ENCODE results near the gene CFAP47. TPM values are rescaled to one million over a fixed set of nuclear protein-coding genes. Genes with fewer than 3 reads are reported as not detected.

CFAP47 gene
- total RNA-seq, 1 donor from 2014 or later, result not detected

DNA sequence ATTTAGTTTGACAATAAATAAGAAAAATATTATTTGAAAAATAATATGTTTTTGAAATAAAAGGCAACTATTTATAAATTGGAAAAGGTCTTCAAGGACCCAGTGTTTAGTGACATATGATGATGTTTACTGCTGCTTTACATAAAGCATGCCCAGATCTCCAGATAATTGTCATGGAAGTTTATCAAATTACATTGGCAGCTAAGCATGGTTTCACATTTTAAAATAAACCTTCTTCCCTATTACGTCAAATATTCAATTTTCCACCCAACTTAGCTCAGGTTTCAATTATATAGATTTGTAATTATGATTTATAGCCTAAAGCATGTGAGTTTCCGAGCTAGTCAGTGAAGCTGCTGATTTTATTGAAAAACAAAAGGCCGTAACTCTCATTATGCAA, 417.2 kb downstream of the CFAP47 start:
- H3K9me3 Mint-ChIP-seq, result no peaks in the 10 kb centered on the region
- H3K4me3 Mint-ChIP-seq, result no peak overlapping the region
- no peak overlapping the region for H3K27ac Mint-ChIP-seq
- H3K4me1 Mint-ChIP-seq (ENCODE audit: low read depth), result no peaks in the 10 kb centered on the region
- H3K36me3 Mint-ChIP-seq (ENCODE audit: low read depth), result no peaks in the 10 kb centered on the region
- no peaks in the 10 kb centered on the region for H3K27me3 Mint-ChIP-seq (ENCODE audit: insufficient read depth)
- DNase-seq (ENCODE audit: low spot score), result no peak
- intact Hi-C loops (cut with micrococcal nuclease), result no loop called here

GRCh38 chrX:36344301-36344700, 424.8 kb downstream of the CFAP47 start:
- H3K36me3 Mint-ChIP-seq (ENCODE audit: low read depth), result no peaks in the 10 kb centered on the region
- H3K4me1 Mint-ChIP-seq (ENCODE audit: low read depth), result no peaks in the 10 kb centered on the region
- DNase-seq (ENCODE audit: low spot score), result no peak
- H3K9me3 Mint-ChIP-seq, result no peaks in the 10 kb centered on the region
- H3K27ac Mint-ChIP-seq, result no peak overlapping the region
- no peak overlapping the region for H3K4me3 Mint-ChIP-seq
- no peaks in the 10 kb centered on the region for H3K27me3 Mint-ChIP-seq (ENCODE audit: insufficient read depth)
- intact Hi-C loops (cut with micrococcal nuclease), result no loop called here

DNA sequence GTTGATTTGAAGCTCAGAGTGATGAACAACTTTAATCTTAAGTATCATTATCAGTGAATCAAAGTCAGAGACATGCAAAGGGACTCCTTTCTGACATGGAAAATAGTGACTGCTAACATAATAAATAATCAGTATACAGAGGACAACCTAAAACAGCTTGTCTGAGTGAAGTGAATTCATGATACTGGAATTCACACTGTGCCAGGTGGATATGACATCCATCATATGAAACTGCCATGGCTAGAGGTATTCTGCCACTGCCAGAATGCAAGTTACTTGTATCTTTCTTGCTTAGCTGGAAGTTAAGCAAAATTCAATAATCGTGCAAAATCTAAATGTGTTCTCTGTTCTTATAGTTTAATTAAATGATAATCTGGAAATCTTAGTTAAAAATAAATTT, 429.0 kb downstream of the CFAP47 start:
- Mint-ChIP-seq H3K27me3 (ENCODE audit: insufficient read depth) (no peaks in the 10 kb centered on the region), H3K36me3 (ENCODE audit: low read depth) (no peaks in the 10 kb centered on the region), H3K9me3 (no peaks in the 10 kb centered on the region), H3K4me3 (no peak overlapping the region), H3K27ac (no peak overlapping the region), H3K4me1 (ENCODE audit: low read depth) (no peaks in the 10 kb centered on the region)
- DNase-seq (ENCODE audit: low spot score), result no peak
- intact Hi-C loops (cut with micrococcal nuclease), result no loop called here

GRCh38 chrX:36357855-36358254, 438.3 kb downstream of the CFAP47 start:
- Mint-ChIP-seq H3K9me3 (no peaks in the 10 kb centered on the region), H3K27ac (no peak overlapping the region), H3K4me1 (ENCODE audit: low read depth) (no peaks in the 10 kb centered on the region), H3K4me3 (no peak overlapping the region), H3K27me3 (ENCODE audit: insufficient read depth) (no peaks in the 10 kb centered on the region), H3K36me3 (ENCODE audit: low read depth) (no peaks in the 10 kb centered on the region)
- DNase-seq (ENCODE audit: low spot score), result no peak
- intact Hi-C loops (cut with micrococcal nuclease), result no loop called here

DNA sequence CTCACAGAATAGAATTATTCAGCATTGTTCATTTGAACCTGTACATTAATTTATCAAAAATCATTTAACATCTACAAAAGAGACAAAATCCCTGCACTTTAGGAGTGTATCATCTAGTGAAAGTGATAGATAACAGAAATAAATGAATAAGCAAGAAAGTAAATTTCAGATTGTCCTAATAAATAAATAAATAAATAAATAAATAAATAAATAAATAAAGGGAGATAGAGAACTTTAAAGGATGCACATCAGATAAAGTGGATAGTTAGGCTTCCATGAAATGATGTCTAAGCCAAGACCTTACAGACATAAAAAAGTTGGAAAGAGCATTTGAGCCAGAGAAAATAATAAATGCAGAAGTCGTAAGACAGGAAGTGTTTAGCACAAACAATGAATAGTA, 444.7 kb downstream of the CFAP47 start:
- no peak for DNase-seq (ENCODE audit: low spot score)
- H3K9me3 Mint-ChIP-seq, result no peaks in the 10 kb centered on the region
- H3K27me3 Mint-ChIP-seq (ENCODE audit: insufficient read depth), result no peaks in the 10 kb centered on the region
- no peak overlapping the region for H3K4me3 Mint-ChIP-seq
- intact Hi-C loops (cut with micrococcal nuclease), result no loop called here
- no peaks in the 10 kb centered on the region for H3K4me1 Mint-ChIP-seq (ENCODE audit: low read depth)
- H3K36me3 Mint-ChIP-seq (ENCODE audit: low read depth), result no peaks in the 10 kb centered on the region
- no peak overlapping the region for H3K27ac Mint-ChIP-seq

- no peaks in the 10 kb centered on the region for H3K27me3 Mint-ChIP-seq (ENCODE audit: insufficient read depth)
- H3K9me3 Mint-ChIP-seq, result no peaks in the 10 kb centered on the region
- no peak overlapping the region for H3K4me3 Mint-ChIP-seq
- no peak for DNase-seq (ENCODE audit: low spot score)
- H3K27ac Mint-ChIP-seq, result no peak overlapping the region
- no peaks in the 10 kb centered on the region for H3K36me3 Mint-ChIP-seq (ENCODE audit: low read depth)
- H3K4me1 Mint-ChIP-seq (ENCODE audit: low read depth), result no peaks in the 10 kb centered on the region
- intact Hi-C loops (cut with micrococcal nuclease), result no loop called here
Measured at GRCh38 chrX:36383495-36383894, 464.0 kb downstream of the CFAP47 start.

DNA sequence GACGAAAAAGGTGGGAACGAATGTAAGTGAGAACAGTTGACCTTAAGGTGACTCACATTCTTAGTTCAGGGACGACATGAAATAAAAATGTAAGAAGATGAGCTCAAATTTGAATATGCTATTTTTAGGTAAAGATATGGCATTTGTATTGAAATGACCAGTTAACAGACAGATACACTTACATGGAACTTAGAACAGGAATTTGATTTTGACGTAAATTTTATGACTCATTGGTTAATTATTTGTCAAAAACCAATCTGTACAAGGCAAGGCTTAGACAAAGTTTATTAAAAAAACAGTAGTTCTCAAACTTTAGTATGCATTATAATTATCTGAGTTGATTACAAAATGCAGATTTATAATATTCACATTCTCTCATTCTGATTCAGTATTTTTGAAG, 469.4 kb downstream of the CFAP47 start:
- no peaks in the 10 kb centered on the region for H3K9me3 Mint-ChIP-seq
- no peak for DNase-seq (ENCODE audit: low spot score)
- H3K27me3 Mint-ChIP-seq (ENCODE audit: insufficient read depth), result no peaks in the 10 kb centered on the region
- H3K27ac Mint-ChIP-seq, result no peak overlapping the region
- no peaks in the 10 kb centered on the region for H3K4me1 Mint-ChIP-seq (ENCODE audit: low read depth)
- intact Hi-C loops (cut with micrococcal nuclease), result no loop called here
- H3K36me3 Mint-ChIP-seq (ENCODE audit: low read depth), result no peaks in the 10 kb centered on the region
- no peak overlapping the region for H3K4me3 Mint-ChIP-seq

DNA sequence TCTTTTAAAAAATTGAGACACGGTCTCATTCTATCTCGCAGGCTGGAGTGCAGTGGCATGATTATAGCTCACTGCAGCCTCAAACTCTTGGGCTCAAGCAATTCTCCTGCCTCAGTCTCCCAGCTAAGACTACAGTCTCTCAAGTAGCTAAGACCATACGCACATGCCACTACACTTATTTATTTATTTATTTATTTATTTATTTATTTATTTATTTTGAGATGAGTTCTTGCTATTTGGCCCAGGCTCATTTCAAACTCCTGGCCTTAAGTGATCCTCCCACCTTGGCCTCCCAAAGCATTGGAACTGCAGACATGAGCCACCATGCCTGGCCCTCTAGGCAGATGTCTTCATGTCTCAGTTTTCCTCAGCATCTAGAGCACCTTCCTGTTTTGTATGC, 482.2 kb downstream of the CFAP47 start:
- H3K9me3 Mint-ChIP-seq, result no peaks in the 10 kb centered on the region
- H3K4me1 Mint-ChIP-seq (ENCODE audit: low read depth), result no peaks in the 10 kb centered on the region
- no peak overlapping the region for H3K4me3 Mint-ChIP-seq
- no peaks in the 10 kb centered on the region for H3K27me3 Mint-ChIP-seq (ENCODE audit: insufficient read depth)
- no peak for DNase-seq (ENCODE audit: low spot score)
- H3K27ac Mint-ChIP-seq, result no peak overlapping the region
- no peaks in the 10 kb centered on the region for H3K36me3 Mint-ChIP-seq (ENCODE audit: low read depth)
- intact Hi-C loops (cut with micrococcal nuclease), result no loop called here

- Mint-ChIP-seq H3K27me3 (ENCODE audit: insufficient read depth) (no peaks in the 10 kb centered on the region), H3K4me1 (ENCODE audit: low read depth) (no peaks in the 10 kb centered on the region), H3K9me3 (no peaks in the 10 kb centered on the region), H3K27ac (no peak overlapping the region), H3K4me3 (no peak overlapping the region), H3K36me3 (ENCODE audit: low read depth) (no peaks in the 10 kb centered on the region)
- DNase-seq (ENCODE audit: low spot score), result no peak
- intact Hi-C loops (cut with micrococcal nuclease), result no loop called here
Measured at GRCh38 chrX:36407836-36408235, 488.3 kb downstream of the CFAP47 start.

- Mint-ChIP-seq H3K9me3 (no peaks in the 10 kb centered on the region), H3K27me3 (ENCODE audit: insufficient read depth) (no peaks in the 10 kb centered on the region), H3K36me3 (ENCODE audit: low read depth) (no peaks in the 10 kb centered on the region), H3K4me1 (ENCODE audit: low read depth) (no peaks in the 10 kb centered on the region), H3K4me3 (no peak overlapping the region), H3K27ac (no peak overlapping the region)
- intact Hi-C loops (cut with micrococcal nuclease), result no loop called here
- no peak for DNase-seq (ENCODE audit: low spot score)
Measured at GRCh38 chrX:36414056-36414455, 494.5 kb downstream of the CFAP47 start.

GRCh38 chrX:36422368-36422767, 502.8 kb downstream of the CFAP47 start:
- Mint-ChIP-seq H3K36me3 (ENCODE audit: low read depth) (no peaks in the 10 kb centered on the region), H3K27ac (no peak overlapping the region), H3K27me3 (ENCODE audit: insufficient read depth) (no peaks in the 10 kb centered on the region), H3K4me1 (ENCODE audit: low read depth) (no peaks in the 10 kb centered on the region), H3K4me3 (no peak overlapping the region), H3K9me3 (no peaks in the 10 kb centered on the region)
- DNase-seq (ENCODE audit: low spot score), result no peak
- intact Hi-C loops (cut with micrococcal nuclease), result no loop called here

- Mint-ChIP-seq H3K4me3 (no peak overlapping the region), H3K9me3 (no peaks in the 10 kb centered on the region), H3K27me3 (ENCODE audit: insufficient read depth) (no peaks in the 10 kb centered on the region), H3K27ac (no peak overlapping the region), H3K36me3 (ENCODE audit: low read depth) (no peaks in the 10 kb centered on the region), H3K4me1 (ENCODE audit: low read depth) (no peaks in the 10 kb centered on the region)
- no peak for DNase-seq (ENCODE audit: low spot score)
- intact Hi-C loops (cut with micrococcal nuclease), result no loop called here
Measured at GRCh38 chrX:36431819-36432218, 512.3 kb downstream of the CFAP47 start.

- Mint-ChIP-seq H3K27ac (no peak overlapping the region), H3K27me3 (ENCODE audit: insufficient read depth) (no peaks in the 10 kb centered on the region), H3K36me3 (ENCODE audit: low read depth) (no peaks in the 10 kb centered on the region), H3K9me3 (no peaks in the 10 kb centered on the region), H3K4me1 (ENCODE audit: low read depth) (no peaks in the 10 kb centered on the region), H3K4me3 (no peak overlapping the region)
- intact Hi-C loops (cut with micrococcal nuclease), result no loop called here
- DNase-seq (ENCODE audit: low spot score), result no peak
Measured at GRCh38 chrX:36434522-36434921, 515.0 kb downstream of the CFAP47 start.

All from activated T-helper 1 cell treated with anti-CD3 and anti-CD28 coated beads, Interleukin-12 subunit alpha, Interleukin-12 subunit beta, Interleukin-2, Interleukin-4 antibody, amounts not matched to agents 30 ng/mL and 10 ng/mL and 1 ng/mL, durations not matched to agents 14 hours and 24 hours and 36 hours (primary cell).